ENCODE measurements around the gene FOXN4. TPM values are rescaled to one million over a fixed set of nuclear protein-coding genes. Genes with fewer than 3 reads are reported as not detected.

Gene FOXN4
- total and polyA plus RNA-seq, 2 donors (not counting 3 experiments of a cell fraction or from before 2014, with no cell fraction given) = not detected

DNA sequence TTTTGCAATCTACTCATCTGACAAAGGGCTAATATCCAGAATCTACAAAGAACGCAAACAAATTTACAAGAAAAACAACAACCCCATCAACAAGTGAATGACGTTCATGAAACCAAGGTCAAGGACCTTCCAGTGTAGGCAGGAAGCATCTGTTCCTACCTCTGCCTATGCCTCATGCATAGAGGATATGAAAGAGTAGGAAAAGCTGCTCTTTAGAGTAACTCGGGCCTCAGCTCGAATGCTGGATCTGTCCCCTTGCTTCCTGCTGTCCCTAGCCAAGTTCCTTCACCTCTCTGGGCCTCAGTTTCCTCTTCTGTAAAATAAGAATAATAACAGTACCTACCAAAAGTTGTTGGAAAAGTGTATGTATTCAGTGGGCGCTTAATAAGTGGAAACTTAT is 65.0 kb downstream of the FOXN4 start:
- POLR2A ChIA-PET = interaction anchor here (1.3 kb wide), 1 partner anchor 14 kb away, joined by 3 read pairs; no protein-coding TSS in a partner anchor
- intact Hi-C loops (cut with micrococcal nuclease) (no loop called here), dilution Hi-C loops (cut with MboI; ENCODE audit: extremely low pct_ligation_motif_present, low sequenced_read_pairs) (no loop called here)
- CTCF ChIA-PET = interaction anchor here (0.9 to 1.6 kb wide), 3 partner anchors 20 to 141 kb away, joined by 3 read pairs; no protein-coding TSS in a partner anchor
- H4K20me1 ChIP-seq (replicated peaks; ENCODE audit: control insufficient read depth, extremely low read depth, insufficient read depth, low read length) = no peaks in the 10 kb centered on the region
- FAIRE-seq (peak; percentile 38), DNase-seq (ENCODE audit: low read depth, low spot score) (peak; percentile 67)
- no peak overlapping the region for H3K9ac ChIP-seq (replicated peaks; ENCODE audit: extremely low read depth, insufficient read depth, low read length)
- peaks cover 2% of the 10 kb centered on the region for H3K4me1 ChIP-seq (ENCODE audit: control insufficient read depth, extremely low read depth, insufficient read depth, low read length)
- H3K9me3 ChIP-seq (replicated peaks; ENCODE audit: control insufficient read depth, insufficient read depth, low read length) = no peaks in the 10 kb centered on the region
- no TSS peak for BruUV-seq (replicated peaks)
- no peaks in the 10 kb centered on the region for H3K27me3 ChIP-seq (ENCODE audit: control insufficient read depth in 2 of 2, insufficient read depth in 2 of 2, low read length in 2 of 2)
- H2AFZ ChIP-seq (ENCODE audit: low read depth, low read length) = no peak overlapping the region
- no peaks in the 10 kb centered on the region for H3K79me2 ChIP-seq (ENCODE audit: control insufficient read depth, insufficient read depth, low read length)
- H3K27ac ChIP-seq (ENCODE audit: insufficient read depth, low read depth, low read length) = no peak overlapping the region
- TF ChIP-seq EZH2 (IDR thresholded peaks at IDR 0.05; ENCODE audit: borderline replicate concordance, low read depth, low read length, severe bottlenecking) (no peak), JUN (IDR thresholded peaks at IDR 0.05; ENCODE audit: borderline replicate concordance, insufficient read depth, insufficient read length, low read depth) (peak; percentile 38)
- H3K9me1 ChIP-seq (replicated peaks; ENCODE audit: control insufficient read depth, extremely low read depth, insufficient read depth, low read length) = no peaks in the 10 kb centered on the region
- no peaks in the 10 kb centered on the region for H3K36me3 ChIP-seq (ENCODE audit: control insufficient read depth in 2 of 2, extremely low read depth in 1 of 2, insufficient read depth in 2 of 2, low read length in 2 of 2)
- H3K4me3 ChIP-seq (replicated peaks in 1 of 3; ENCODE audit: insufficient read depth in 1 of 3, low read depth in 1 of 3, low read length in 3 of 3) = no peak overlapping the region
- H3K4me2 ChIP-seq (ENCODE audit: insufficient read depth, low read length) = no peak overlapping the region

DNA sequence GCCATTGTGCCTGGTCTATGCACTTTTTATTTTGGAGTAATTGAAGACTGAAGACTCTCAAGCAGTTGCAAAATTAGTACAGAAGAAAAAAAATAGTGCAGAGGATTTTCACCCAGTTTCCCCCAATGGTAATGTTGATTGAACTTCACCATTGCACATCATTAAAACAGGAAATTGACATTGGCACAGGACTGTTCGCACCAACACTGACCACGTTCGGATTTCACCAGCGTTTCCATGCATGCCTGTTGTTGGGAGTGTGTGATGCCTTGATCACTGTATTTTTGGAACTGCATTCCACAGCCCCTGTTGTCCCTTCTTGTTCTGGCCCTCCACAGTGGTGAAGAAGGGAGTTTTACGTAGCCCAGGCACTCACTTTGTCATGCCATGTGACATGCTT is 67.1 kb downstream of the FOXN4 start:
- no peaks in the 10 kb centered on the region for H3K36me3 ChIP-seq (ENCODE audit: control insufficient read depth in 2 of 2, extremely low read depth in 1 of 2, insufficient read depth in 2 of 2, low read length in 2 of 2)
- H3K4me3 ChIP-seq (replicated peaks in 1 of 3; ENCODE audit: insufficient read depth in 1 of 3, low read depth in 1 of 3, low read length in 3 of 3) = no peak overlapping the region
- BruUV-seq (replicated peaks) = no TSS peak
- dilution Hi-C loops (cut with MboI; ENCODE audit: extremely low pct_ligation_motif_present, low sequenced_read_pairs) = no loop called here
- H4K20me1 ChIP-seq (replicated peaks; ENCODE audit: control insufficient read depth, extremely low read depth, insufficient read depth, low read length) = no peaks in the 10 kb centered on the region
- TF ChIP-seq FOS (IDR thresholded peaks at IDR 0.05; ENCODE audit: borderline replicate concordance, insufficient read depth, low read length) (no peak), POLR2A (IDR thresholded peaks at IDR 0.05; ENCODE audit: low read depth, low read length) (no peak), POLR2AphosphoS5 (IDR thresholded peaks at IDR 0.05; ENCODE audit: insufficient read depth, low read depth, low read length) (no peak), JUN (IDR thresholded peaks at IDR 0.05; ENCODE audit: borderline replicate concordance, insufficient read depth, insufficient read length, low read depth) (no peak), EZH2 (IDR thresholded peaks at IDR 0.05; ENCODE audit: borderline replicate concordance, low read depth, low read length, severe bottlenecking) (no peak), MYC (IDR thresholded peaks at IDR 0.05; ENCODE audit: low read depth, low read length) (no peak), GATA2 (IDR thresholded peaks at IDR 0.05; ENCODE audit: insufficient read depth, insufficient read length, low read depth, low read length) (no peak)
- TF ChIP-seq, protein P1, sequence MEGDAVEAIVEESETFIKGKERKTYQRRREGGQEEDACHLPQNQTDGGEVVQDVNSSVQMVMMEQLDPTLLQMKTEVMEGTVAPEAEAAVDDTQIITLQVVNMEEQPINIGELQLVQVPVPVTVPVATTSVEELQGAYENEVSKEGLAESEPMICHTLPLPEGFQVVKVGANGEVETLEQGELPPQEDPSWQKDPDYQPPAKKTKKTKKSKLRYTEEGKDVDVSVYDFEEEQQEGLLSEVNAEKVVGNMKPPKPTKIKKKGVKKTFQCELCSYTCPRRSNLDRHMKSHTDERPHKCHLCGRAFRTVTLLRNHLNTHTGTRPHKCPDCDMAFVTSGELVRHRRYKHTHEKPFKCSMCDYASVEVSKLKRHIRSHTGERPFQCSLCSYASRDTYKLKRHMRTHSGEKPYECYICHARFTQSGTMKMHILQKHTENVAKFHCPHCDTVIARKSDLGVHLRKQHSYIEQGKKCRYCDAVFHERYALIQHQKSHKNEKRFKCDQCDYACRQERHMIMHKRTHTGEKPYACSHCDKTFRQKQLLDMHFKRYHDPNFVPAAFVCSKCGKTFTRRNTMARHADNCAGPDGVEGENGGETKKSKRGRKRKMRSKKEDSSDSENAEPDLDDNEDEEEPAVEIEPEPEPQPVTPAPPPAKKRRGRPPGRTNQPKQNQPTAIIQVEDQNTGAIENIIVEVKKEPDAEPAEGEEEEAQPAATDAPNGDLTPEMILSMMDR (IDR thresholded peaks at IDR 0.05; ENCODE audit: extremely low read depth in 1 of 2, insufficient read depth in 1 of 2, low read depth in 1 of 2, low read length in 2 of 2) = no peak
- TF ChIP-seq, protein P2, sequence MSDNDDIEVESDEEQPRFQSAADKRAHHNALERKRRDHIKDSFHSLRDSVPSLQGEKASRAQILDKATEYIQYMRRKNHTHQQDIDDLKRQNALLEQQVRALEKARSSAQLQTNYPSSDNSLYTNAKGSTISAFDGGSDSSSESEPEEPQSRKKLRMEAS (IDR thresholded peaks at IDR 0.05; ENCODE audit: insufficient read depth, insufficient read length) = no peak
- no peaks in the 10 kb centered on the region for H3K9me3 ChIP-seq (replicated peaks; ENCODE audit: control insufficient read depth, insufficient read depth, low read length)
- H2AFZ ChIP-seq (ENCODE audit: low read depth, low read length) = no peak overlapping the region
- FAIRE-seq (no peak), DNase-seq (ENCODE audit: low read depth, low spot score) (no peak)
- H3K27me3 ChIP-seq (ENCODE audit: control insufficient read depth in 2 of 2, insufficient read depth in 2 of 2, low read length in 2 of 2) = no peaks in the 10 kb centered on the region
- intact Hi-C loops (cut with micrococcal nuclease) = no loop called here
- H3K4me2 ChIP-seq (ENCODE audit: insufficient read depth, low read length) = no peak overlapping the region
- CTCF ChIA-PET = no interaction called here
- H3K4me1 ChIP-seq (ENCODE audit: control insufficient read depth, extremely low read depth, insufficient read depth, low read length) = peaks cover 2% of the 10 kb centered on the region
- no peaks in the 10 kb centered on the region for H3K79me2 ChIP-seq (ENCODE audit: control insufficient read depth, insufficient read depth, low read length)
- no peaks in the 10 kb centered on the region for H3K9me1 ChIP-seq (replicated peaks; ENCODE audit: control insufficient read depth, extremely low read depth, insufficient read depth, low read length)
- no peak overlapping the region for H3K27ac ChIP-seq (ENCODE audit: insufficient read depth, low read depth, low read length)
- no peak overlapping the region for H3K9ac ChIP-seq (replicated peaks; ENCODE audit: extremely low read depth, insufficient read depth, low read length)
- POLR2A ChIA-PET = no interaction called here

All from endothelial cell of umbilical vein (primary cell).